Stomach smooth muscle (tissue), 2 donors: ENCODE results near the gene C19orf12.

Source experiments
- H3K27ac ChIP-seq: one replicate; pipeline ENCODE4 v1.7.0; 2013; ENCODE audit warnings: mild to moderate bottlenecking, low read length, inconsistent platforms
- H3K27me3 ChIP-seq, 2 donors: one replicate each; pipeline ENCODE4 v1.7.0; 2013; ENCODE audit warnings: low read length in 2 of 2; ENCODE audit not compliant: insufficient read depth in 2 of 2, control insufficient read depth in 1 of 2
- H3K36me3 ChIP-seq, 2 donors: one replicate each; pipeline ENCODE4 v1.7.0; 2013; ENCODE audit warnings: low read length in 2 of 2; ENCODE audit not compliant: control insufficient read depth in 2 of 2, insufficient read depth in 2 of 2
- H3K4me1 ChIP-seq: one replicate; pipeline ENCODE4 v1.7.0; 2013; ENCODE audit warnings: low read length; ENCODE audit not compliant: control insufficient read depth, insufficient read depth
- H3K4me3 ChIP-seq, 2 donors: one replicate each; pipeline ENCODE4 v1.7.0; 2013; ENCODE audit warnings: low read length in 2 of 2
- H3K9ac ChIP-seq, 2 donors: one replicate each; pipeline ENCODE4 v1.7.0; 2013; ENCODE audit warnings: low read length in 2 of 2, mild to moderate bottlenecking in 1 of 2
- H3K9me3 ChIP-seq, 2 donors: one replicate each; pipeline ENCODE4 v1.7.0; 2013; ENCODE audit warnings: low read length in 2 of 2; ENCODE audit not compliant: control insufficient read depth in 2 of 2
- donor health status: healthy.
- donor health status: Pancreatic carcinoma.

The C19orf12 gene

DNA sequence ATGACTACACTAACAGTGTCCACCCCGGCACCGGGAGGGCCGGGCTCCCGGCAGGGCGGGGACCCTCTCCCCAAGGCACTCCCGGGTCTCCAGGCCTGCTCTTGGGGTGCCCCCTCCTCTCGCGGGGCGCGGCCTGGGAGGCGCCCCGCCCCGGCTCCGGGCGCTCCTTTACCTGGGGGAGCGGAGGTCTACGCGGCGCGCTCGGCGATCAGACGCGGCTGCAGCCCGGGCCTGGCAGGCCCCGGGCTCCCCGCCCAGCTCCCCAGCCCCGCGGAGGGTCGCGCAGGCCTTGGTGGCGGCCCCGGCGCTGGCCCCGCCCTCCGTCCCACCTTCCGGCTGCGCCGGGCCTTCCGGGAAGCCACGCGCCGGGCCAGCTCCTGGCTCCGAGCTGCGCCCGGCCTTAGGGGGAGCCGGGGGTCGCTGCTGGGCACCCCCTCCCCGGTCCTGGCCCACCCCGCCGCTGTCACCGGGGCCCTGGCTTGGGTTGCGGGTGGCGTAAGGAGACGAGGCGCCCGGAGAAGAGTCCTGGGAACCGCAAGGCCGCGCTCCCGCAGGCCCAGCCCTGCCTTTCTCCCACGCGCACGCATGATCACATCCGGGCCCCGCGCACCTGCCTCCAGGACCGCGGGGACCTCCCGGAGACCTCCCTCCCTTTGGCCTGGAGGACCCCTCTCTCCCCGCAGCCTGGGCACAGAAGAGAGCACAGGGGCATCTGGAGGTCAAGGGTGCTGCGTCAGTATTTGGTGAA lies at the start of gene C19orf12:
C19orf12 (minus strand) TSS at position 309 of the 748 bp plus-strand sequence. CDS start 6,848 bp downstream, outside the sequence.
- Histone ChIP-seq H3K4me1 (peaks cover 32% of the 10 kb centered on the region), H3K36me3 (no peaks in the 10 kb centered on the region), H3K9me3 (no peaks in the 10 kb centered on the region), H3K27me3 (no peaks in the 10 kb centered on the region), H3K9ac (peak within 1 kb of the TSS; percentile 96 to 98), H3K4me3 (peak within 1 kb of the TSS; percentile 79 to 85), H3K27ac (peak within 1 kb of the TSS; percentile 88)

DNA sequence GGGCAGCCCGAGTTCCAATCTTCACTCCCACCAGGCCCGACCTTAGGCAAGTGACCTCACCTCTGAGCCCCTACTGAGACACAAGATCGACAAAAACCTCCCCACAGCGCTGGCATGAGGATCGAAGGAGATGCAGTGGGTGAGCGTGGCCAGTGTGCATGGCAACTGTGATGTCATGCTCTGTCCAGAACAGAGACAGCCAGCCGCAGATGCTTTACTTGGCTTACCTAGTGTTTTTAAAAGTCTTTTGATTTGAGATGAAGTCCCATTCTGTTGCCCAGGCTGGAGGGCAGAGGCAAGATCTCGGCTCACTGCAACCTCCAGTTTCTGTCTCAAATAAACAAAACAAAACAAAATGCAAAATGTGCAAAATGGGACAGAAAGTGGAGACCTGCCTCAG lies 49.3 kb upstream of the C19orf12 start:
- H3K27ac ChIP-seq: no peak overlapping the region
- H3K4me3 ChIP-seq: no peak overlapping the region
- H3K27me3 ChIP-seq: peaks cover 0 to 4% of the 10 kb centered on the region in 2 donors
- no peaks in the 10 kb centered on the region for H3K9me3 ChIP-seq
- no peak overlapping the region for H3K9ac ChIP-seq
- no peaks in the 10 kb centered on the region for H3K36me3 ChIP-seq
- H3K4me1 ChIP-seq: no peaks in the 10 kb centered on the region

- Histone ChIP-seq H3K4me1 (no peaks in the 10 kb centered on the region), H3K9ac (no peak overlapping the region), H3K27ac (no peak overlapping the region), H3K9me3 (no peaks in the 10 kb centered on the region), H3K27me3 (peaks cover 0 to 6% of the 10 kb centered on the region in 2 donors), H3K4me3 (no peak overlapping the region), H3K36me3 (no peaks in the 10 kb centered on the region)
These were observed 48.1 kb upstream of the C19orf12 start for GRCh38 chr19:29763196-29763595.

DNA sequence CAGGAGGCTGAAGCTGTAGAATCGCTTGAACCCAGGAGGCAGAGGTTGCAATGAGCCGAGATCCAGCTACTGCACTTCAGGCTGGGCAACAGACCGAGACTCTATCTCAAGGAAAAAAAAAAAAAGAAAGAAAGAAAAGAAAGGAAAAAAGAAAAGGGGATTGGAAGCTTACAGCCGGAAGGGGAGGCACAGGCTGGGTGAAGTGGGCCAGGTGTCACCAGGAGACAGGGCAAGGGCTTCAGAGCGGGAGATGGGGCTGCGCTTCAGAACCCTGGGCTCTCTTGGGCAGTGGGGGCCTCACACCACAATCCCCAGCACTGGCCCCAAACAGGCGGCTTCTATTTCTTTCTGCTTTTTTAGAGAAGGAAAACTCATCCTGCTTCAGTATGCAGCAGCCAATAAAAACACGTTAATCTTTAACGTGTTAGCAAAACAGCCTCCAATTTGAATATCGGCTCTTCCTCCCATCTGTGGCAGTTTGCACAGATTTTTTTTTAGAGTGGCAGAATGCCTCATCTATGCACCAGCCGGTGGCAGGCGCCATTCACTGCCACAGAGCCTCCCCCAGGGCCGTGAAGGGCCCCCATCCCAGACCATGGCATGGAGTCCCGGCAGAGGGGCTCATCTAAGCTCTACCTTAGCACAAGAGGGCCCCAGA lies 46.6 kb upstream of the C19orf12 start:
- H3K4me3 ChIP-seq: no peak overlapping the region
- H3K9me3 ChIP-seq: no peaks in the 10 kb centered on the region
- peaks cover 0 to 6% of the 10 kb centered on the region in 2 donors for H3K27me3 ChIP-seq
- no peaks in the 10 kb centered on the region for H3K4me1 ChIP-seq
- no peak overlapping the region for H3K9ac ChIP-seq
- H3K27ac ChIP-seq: no peak overlapping the region
- no peaks in the 10 kb centered on the region for H3K36me3 ChIP-seq

DNA sequence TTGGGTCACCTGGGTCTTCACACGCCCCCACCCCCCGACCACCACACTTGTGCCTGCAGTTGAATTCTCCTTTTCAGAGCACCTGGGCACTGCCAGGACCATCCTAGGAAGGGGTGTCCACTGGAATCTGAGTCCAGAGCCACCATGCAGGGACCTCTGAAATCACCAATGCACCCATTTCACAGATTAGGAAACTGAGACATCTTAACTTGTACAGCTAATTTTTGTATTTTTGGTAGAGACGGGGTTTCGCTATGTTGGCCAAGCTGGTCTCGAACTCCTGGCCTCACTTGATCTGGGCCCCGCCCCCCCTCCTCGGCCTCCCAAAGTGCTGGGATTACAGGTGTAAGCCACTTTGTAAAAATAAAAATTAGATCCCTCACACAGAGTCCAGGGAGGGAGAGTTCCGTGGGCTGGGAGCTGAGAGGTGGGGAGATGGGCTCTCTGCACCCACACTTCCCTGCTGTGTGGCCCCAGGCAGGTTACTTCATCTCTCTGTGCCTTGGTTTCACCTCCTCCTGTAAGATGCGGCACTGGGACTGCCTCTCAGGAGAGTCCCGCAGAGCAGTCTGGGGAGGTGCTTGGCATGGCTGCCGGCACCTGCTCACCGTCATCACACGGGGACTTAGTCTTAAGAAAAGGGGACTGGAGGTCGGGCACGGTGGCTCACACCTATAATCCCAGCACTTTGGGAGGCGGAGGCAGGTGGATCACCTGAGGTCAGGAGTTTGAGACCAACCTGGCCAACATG lies 45.9 kb upstream of the C19orf12 start:
- no peak overlapping the region for H3K4me3 ChIP-seq
- no peaks in the 10 kb centered on the region for H3K9me3 ChIP-seq
- peaks cover 0 to 6% of the 10 kb centered on the region in 2 donors for H3K27me3 ChIP-seq
- H3K36me3 ChIP-seq: no peaks in the 10 kb centered on the region
- no peaks in the 10 kb centered on the region for H3K4me1 ChIP-seq
- no peak overlapping the region for H3K9ac ChIP-seq
- no peak overlapping the region for H3K27ac ChIP-seq

GRCh38 chr19:29759359-29759758 lies 44.3 kb upstream of the C19orf12 start:
- Histone ChIP-seq H3K4me3 (no peak overlapping the region), H3K27me3 (peaks cover 0 to 6% of the 10 kb centered on the region in 2 donors), H3K4me1 (no peaks in the 10 kb centered on the region), H3K36me3 (no peaks in the 10 kb centered on the region), H3K9me3 (no peaks in the 10 kb centered on the region), H3K27ac (no peak overlapping the region), H3K9ac (no peak overlapping the region)

DNA sequence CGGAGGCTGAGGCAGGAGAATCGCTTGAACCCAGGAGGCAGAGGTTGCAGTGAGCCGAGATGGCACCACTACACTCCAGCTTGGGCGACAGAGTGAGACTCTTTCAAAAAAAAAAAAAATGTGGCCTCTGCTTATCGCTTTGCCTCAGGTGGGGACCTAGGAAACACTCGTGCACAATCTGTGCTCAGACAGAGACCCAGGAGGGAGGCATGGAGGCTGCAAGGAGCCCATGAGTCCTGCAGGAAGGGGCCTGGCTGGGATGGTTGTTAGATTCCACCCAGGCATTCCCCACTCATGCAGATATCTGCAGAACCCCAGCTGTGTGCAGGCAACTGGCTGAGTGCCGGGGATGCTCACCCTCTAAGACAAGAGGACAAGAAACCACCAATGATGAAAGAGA lies 43.8 kb upstream of the C19orf12 start:
- Histone ChIP-seq H3K4me3 (no peak overlapping the region), H3K9me3 (no peaks in the 10 kb centered on the region), H3K36me3 (no peaks in the 10 kb centered on the region)

DNA sequence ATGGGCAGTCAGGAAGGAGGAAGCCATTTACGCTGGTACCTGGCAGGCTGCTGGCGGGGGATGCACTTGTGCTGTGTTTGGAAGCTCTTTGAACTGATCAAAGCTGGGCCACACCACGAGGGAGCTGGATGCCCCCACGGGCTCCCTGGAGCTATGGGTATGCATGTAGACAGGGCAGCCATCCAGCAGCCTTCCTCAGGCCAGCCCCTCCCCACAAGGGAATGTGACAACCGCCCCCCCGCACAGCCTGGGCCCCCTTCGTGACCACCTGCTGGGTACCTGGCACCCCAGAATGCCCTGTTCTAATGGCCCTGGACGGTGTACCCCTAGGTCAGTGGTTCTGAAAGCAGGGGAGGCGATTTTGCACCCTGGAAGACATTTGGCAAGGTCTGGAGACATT lies 42.5 kb upstream of the C19orf12 start:
- H3K9me3 ChIP-seq: no peaks in the 10 kb centered on the region
- no peak overlapping the region for H3K27ac ChIP-seq
- no peaks in the 10 kb centered on the region for H3K36me3 ChIP-seq
- no peaks in the 10 kb centered on the region for H3K4me1 ChIP-seq
- no peak overlapping the region for H3K9ac ChIP-seq
- peaks cover 0 to 6% of the 10 kb centered on the region in 2 donors for H3K27me3 ChIP-seq
- no peak overlapping the region for H3K4me3 ChIP-seq

More for the DNA sequence above, 43.8 kb upstream of the C19orf12 start:
- Histone ChIP-seq H3K4me1 (no peaks in the 10 kb centered on the region), H3K9ac (no peak overlapping the region), H3K27me3 (peaks cover 0 to 6% of the 10 kb centered on the region in 2 donors), H3K27ac (no peak overlapping the region)

DNA sequence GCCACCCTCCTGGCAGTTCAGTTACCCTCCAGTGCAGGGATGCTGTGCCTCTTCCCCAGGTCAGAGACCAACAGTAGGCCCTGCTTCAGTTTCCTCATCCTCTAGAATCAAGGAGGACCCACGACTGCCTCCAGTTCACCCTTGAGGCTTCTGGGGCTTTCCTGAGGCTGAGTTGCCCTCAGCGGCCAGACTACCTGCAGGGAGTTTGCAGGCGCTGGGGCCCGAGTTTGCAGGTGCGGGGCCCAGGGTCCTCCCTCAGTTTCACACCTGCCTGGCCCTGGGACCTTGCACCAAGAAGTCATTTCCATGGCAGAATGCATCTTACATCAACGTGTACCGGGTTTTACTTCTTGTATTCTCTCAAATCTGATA lies 38.9 kb upstream of the C19orf12 start:
- Histone ChIP-seq H3K27ac (no peak overlapping the region), H3K4me1 (no peaks in the 10 kb centered on the region), H3K27me3 (no peaks in the 10 kb centered on the region), H3K36me3 (no peaks in the 10 kb centered on the region), H3K9me3 (no peaks in the 10 kb centered on the region), H3K4me3 (no peak overlapping the region), H3K9ac (no peak overlapping the region)

DNA sequence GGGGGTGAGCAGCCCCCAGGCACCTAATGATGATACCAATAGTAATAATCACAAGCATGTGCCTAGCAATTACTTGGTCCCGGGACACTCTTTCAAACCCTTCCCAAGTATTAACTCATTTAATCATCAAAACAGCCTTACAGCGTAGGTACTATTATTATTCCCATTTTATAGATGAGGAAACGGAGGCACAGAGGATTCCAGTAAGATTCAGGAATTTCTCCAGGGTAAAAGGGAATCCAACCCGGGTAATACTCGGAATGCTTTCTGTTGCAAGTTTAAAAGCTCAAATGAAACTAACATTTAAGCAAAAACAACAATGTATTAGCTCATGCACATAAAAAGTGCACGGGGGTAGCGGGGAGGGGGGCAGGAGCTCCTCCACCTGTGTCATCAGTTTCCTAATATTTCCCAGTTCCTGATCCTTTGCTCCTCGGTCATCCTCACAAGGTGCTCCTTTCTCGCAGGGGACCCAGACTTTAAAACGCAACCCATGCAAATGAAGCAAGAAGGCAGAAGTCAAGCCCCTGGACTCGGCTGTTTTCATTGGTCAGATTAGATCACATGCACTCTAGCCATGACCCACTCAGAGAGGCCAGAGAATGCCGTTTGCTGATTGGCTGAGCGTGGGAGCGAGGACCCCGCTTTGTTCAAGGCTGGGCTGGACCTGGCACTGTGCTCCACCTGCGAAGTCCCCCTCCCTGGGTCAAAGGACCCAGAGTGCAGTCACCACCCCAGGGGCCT lies 38.3 kb upstream of the C19orf12 start:
- no peak overlapping the region for H3K27ac ChIP-seq
- H3K4me3 ChIP-seq: no peak overlapping the region
- no peaks in the 10 kb centered on the region for H3K4me1 ChIP-seq

More for the DNA sequence above, 38.3 kb upstream of the C19orf12 start:
- Histone ChIP-seq H3K9me3 (no peaks in the 10 kb centered on the region), H3K9ac (no peak overlapping the region), H3K36me3 (no peaks in the 10 kb centered on the region), H3K27me3 (no peaks in the 10 kb centered on the region)
